Thyroid gland (tissue), 4 donors: ENCODE measurements around the gene POLR2C.

Source experiments
- POLR2A ChIP-seq, 2 donors: fragments of 450-650 bp; IDR thresholded peaks; one replicate each; pipeline ENCODE4 v1.6.1; 2017; ENCODE audit warnings: antibody characterized with exemption in 2 of 2, mild to moderate bottlenecking in 2 of 2, moderate library complexity in 1 of 2
- TF ChIP-seq, protein P1 (sequence below), 6 experiments: fragments of 200-600 bp in 3 of 6; fragments of 450-650 bp in 3 of 6; sonication (generic) in 3 of 6; IDR thresholded peaks; one replicate each; pipeline ENCODE4 v1.5.1; 2016 to 2019; ENCODE audit warnings: antibody characterized with exemption in 6 of 6, mild to moderate bottlenecking in 2 of 6, inconsistent platforms in 1 of 6, moderate library complexity in 1 of 6

DNA sequence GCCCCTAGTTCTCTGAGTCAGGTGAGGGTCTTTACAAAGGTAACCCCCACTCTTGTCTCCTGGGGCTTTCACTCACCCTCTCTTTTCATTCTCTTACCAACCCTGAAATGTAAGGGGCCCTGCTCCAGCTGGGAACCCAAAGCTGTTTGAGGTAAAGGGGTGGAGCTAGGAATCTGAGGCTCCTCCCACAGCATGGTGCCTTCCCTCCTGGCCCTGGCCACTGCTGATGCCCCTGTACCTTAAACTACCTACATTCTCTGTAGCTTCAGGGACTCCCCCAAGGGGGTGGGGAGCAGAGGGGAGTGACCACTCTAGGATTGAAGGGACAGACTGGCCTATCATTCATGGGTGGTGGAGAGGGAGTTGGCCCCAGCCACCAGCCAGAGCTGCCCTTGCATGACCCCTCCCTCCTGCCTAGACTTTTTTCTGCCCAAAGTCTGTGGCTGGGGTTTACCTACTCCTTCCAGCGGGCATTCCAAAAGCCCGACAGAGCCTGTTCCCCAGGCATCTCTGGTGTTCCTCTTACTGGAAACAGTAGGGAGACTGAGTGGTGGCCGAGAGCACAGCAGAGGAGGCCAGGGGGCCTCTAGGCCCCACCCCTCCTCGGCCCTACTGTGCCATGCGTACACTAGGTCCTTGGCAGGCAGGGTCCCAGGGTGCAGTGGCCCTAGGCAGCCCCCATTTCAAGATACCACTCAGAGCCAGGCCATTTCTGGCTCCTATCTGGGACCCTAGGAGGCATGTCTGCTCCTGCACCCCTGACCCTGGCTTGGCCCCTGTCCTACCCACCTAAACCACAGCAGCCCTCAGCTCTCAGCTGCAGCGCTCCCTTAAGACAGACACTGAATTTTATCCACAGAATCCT is 14.3 kb downstream of the POLR2C start:
- TF ChIP-seq, protein P1, sequence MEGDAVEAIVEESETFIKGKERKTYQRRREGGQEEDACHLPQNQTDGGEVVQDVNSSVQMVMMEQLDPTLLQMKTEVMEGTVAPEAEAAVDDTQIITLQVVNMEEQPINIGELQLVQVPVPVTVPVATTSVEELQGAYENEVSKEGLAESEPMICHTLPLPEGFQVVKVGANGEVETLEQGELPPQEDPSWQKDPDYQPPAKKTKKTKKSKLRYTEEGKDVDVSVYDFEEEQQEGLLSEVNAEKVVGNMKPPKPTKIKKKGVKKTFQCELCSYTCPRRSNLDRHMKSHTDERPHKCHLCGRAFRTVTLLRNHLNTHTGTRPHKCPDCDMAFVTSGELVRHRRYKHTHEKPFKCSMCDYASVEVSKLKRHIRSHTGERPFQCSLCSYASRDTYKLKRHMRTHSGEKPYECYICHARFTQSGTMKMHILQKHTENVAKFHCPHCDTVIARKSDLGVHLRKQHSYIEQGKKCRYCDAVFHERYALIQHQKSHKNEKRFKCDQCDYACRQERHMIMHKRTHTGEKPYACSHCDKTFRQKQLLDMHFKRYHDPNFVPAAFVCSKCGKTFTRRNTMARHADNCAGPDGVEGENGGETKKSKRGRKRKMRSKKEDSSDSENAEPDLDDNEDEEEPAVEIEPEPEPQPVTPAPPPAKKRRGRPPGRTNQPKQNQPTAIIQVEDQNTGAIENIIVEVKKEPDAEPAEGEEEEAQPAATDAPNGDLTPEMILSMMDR (IDR thresholded peaks at IDR 0.05) = no peak
- TF ChIP-seq POLR2A (IDR thresholded peaks at IDR 0.05) = no peak
